HCT116 (cell line): ENCODE data around the gene DIP2A. TPM values are rescaled to one million over a fixed set of nuclear protein-coding genes. Genes with fewer than 3 reads are reported as not detected.

ENCODE experiments used
- ATAC-seq: fragments of 200-7000 bp; cut with Tn5 transposase; 2 replicates; pipeline ENCODE4 v1.9.1; 2020; ENCODE audit warnings: mild to moderate bottlenecking, moderate library complexity
- BruUV-seq: library from RNA; stranded (reverse); fragments of 400-500 nt; replicated peaks from 2 replicates; lab custom pipeline; 2021; lab: Mats Ljungman, UMichigan
- CTCF ChIA-PET: fragments of 300-600 bp; sonication (Branson Sonifier 250); formaldehyde crosslinking; loops from one replicate; lab custom pipeline; 2021; ENCODE audit warnings: antibody characterized with exemption; lab: Charles Lee
- POLR2A ChIA-PET: fragments of 300-600, 350-600 bp; sonication (Branson Sonifier 250); formaldehyde crosslinking; loops from one replicate; lab custom pipeline; 2021; ENCODE audit warnings: antibody characterized with exemption; lab: Charles Lee
- RAD21 ChIA-PET, 2 experiments: fragments of 300-600 bp; sonication (Branson Sonifier 250); formaldehyde crosslinking; loops; one replicate each; lab custom pipeline; 2023; ENCODE audit warnings: low total read pairs in 2 of 2; ENCODE audit not compliant: uncharacterized antibody in 2 of 2, unreplicated experiment in 2 of 2, low non-redundant PET in 1 of 2; lab: Charles Lee
- DNase-seq: peaks from one replicate; pipeline ENCODE4 v3.0.0-alpha.2; 2010; ENCODE audit warnings: low read depth, low spot score
- H2AFZ ChIP-seq: fragments of 200-600 bp; shearing (Covaris generic), sonication (generic); 2 replicates; pipeline ENCODE4 v1.6.1; 2017; ENCODE audit warnings: low read depth, mixed run types, mixed read lengths, antibody characterized with exemption, low read length; ENCODE audit not compliant: poor library complexity, severe bottlenecking
- H3K27ac ChIP-seq: 2 replicates; pipeline ENCODE4 v1.5.1; 2012; ENCODE audit warnings: low read depth, low read length
- H3K27me3 ChIP-seq: fragments of 200-600 bp; sonication (generic); 2 replicates; pipeline ENCODE4 v1.6.1; 2016; ENCODE audit warnings: mixed run types, low read length, mixed read lengths; ENCODE audit not compliant: insufficient read depth
- H3K36me3 ChIP-seq, 2 experiments: fragments of 200-500 bp in 1 of 2; fragments of 200-600 bp in 1 of 2; sonication (Bioruptor generic) in 1 of 2; sonication (generic) in 1 of 2; 2 replicates each; pipeline versions ENCODE4 v1.5.1 to v1.6.1; 2014 to 2016; ENCODE audit warnings: low read length in 2 of 2, inconsistent platforms in 1 of 2, mixed read lengths in 1 of 2, mixed run types in 1 of 2; ENCODE audit not compliant: insufficient read depth in 2 of 2, control insufficient read depth in 1 of 2
- H3K4me1 ChIP-seq, 2 experiments: fragments of 200-600 bp in 1 of 2; sonication (generic) in 1 of 2; 2 replicates each; pipeline versions ENCODE4 v1.5.1 to v1.6.1; 2012 to 2017; ENCODE audit warnings: low read length in 2 of 2, inconsistent platforms in 1 of 2, mild to moderate bottlenecking in 1 of 2, mixed read lengths in 1 of 2, mixed run types in 1 of 2, moderate library complexity in 1 of 2; ENCODE audit not compliant: insufficient read depth in 2 of 2, control insufficient read depth in 1 of 2
- H3K4me2 ChIP-seq: fragments of 200-600 bp; sonication (generic); 2 replicates; pipeline ENCODE4 v1.6.1; 2017; ENCODE audit warnings: mixed run types, low read length, mixed read lengths
- H3K4me3 ChIP-seq, 2 experiments: fragments of 200-600 bp in 1 of 2; sonication (generic) in 1 of 2; replicated peaks in 1 of 2; 2 replicates each; pipeline ENCODE4 v1.5.1; 2011 to 2016; ENCODE audit warnings: low read length in 2 of 2, control low read depth in 1 of 2, low read depth in 1 of 2, mild to moderate bottlenecking in 1 of 2, mixed read lengths in 1 of 2, mixed run types in 1 of 2
- H3K79me2 ChIP-seq: fragments of 200-600 bp; sonication (generic); 2 replicates; pipeline ENCODE4 v1.6.1; 2017; ENCODE audit warnings: mild to moderate bottlenecking, mixed run types, low read length, moderate library complexity, mixed read lengths; ENCODE audit not compliant: insufficient read depth
- H3K9ac ChIP-seq: fragments of 200-600 bp; sonication (generic); 2 replicates; pipeline ENCODE4 v1.6.1; 2016; ENCODE audit warnings: low read length, mixed read lengths
- H3K9me2 ChIP-seq: fragments of 200-600 bp; sonication (generic), shearing (Covaris generic); 2 replicates; pipeline ENCODE4 v1.6.1; 2017; ENCODE audit warnings: mixed run types, mild to moderate bottlenecking, moderate library complexity; ENCODE audit not compliant: insufficient read depth
- H3K9me3 ChIP-seq, 2 experiments: fragments of 200-500 bp in 1 of 2; fragments of 200-600 bp in 1 of 2; sonication (Bioruptor generic) in 1 of 2; sonication (generic) in 1 of 2; 2 replicates each; pipeline ENCODE4 v1.6.1; 2014 to 2017; ENCODE audit warnings: low read length in 2 of 2, mixed read lengths in 2 of 2, inconsistent platforms in 1 of 2, low read depth in 1 of 2, mild to moderate bottlenecking in 1 of 2, mixed run types in 1 of 2, moderate library complexity in 1 of 2; ENCODE audit not compliant: control insufficient read depth in 1 of 2, insufficient read depth in 1 of 2
- H4K20me1 ChIP-seq: fragments of 200-600 bp; sonication (generic), shearing (Covaris generic); 2 replicates; pipeline ENCODE4 v1.6.1; 2017; ENCODE audit warnings: mixed run types, mild to moderate bottlenecking, moderate library complexity; ENCODE audit not compliant: insufficient read depth
- CBX3 ChIP-seq: IDR thresholded peaks from 2 replicates; pipeline ENCODE4 v1.6.1; 2012; ENCODE audit warnings: low read depth
- ELF1 ChIP-seq: IDR thresholded peaks from 2 replicates; pipeline ENCODE4 v1.6.1; 2012; ENCODE audit warnings: low read depth, borderline replicate concordance
- EZH2 ChIP-seq: fragments of 200-600 bp; sonication (generic); IDR thresholded peaks from 2 replicates; pipeline ENCODE4 v1.6.1; 2017; ENCODE audit warnings: antibody characterized with exemption, mixed run types
- EZH2phosphoT487 ChIP-seq: fragments of 200-600 bp; IDR thresholded peaks from 2 replicates; pipeline ENCODE4 v1.6.1; 2018; ENCODE audit warnings: antibody characterized with exemption, borderline replicate concordance
- FOSL1 ChIP-seq: IDR thresholded peaks from 2 replicates; pipeline ENCODE4 v1.6.1; 2012; ENCODE audit warnings: low read depth
- JUND ChIP-seq: IDR thresholded peaks from 2 replicates; pipeline ENCODE4 v1.6.1; 2012
- MAX ChIP-seq: IDR thresholded peaks from 2 replicates; pipeline ENCODE4 v1.6.1; 2012
- POLR2A ChIP-seq: IDR thresholded peaks from 2 replicates; pipeline ENCODE4 v1.7.0; 2011; ENCODE audit warnings: borderline replicate concordance; ENCODE audit not compliant: insufficient read depth, insufficient read length; ENCODE audit errors: extremely low read depth
- POLR2AphosphoS5 ChIP-seq: IDR thresholded peaks from 2 replicates; pipeline ENCODE4 v1.6.1; 2011; ENCODE audit warnings: mild to moderate bottlenecking, low read depth, low read length, moderate library complexity
- RAD21 ChIP-seq: IDR thresholded peaks from 2 replicates; pipeline ENCODE4 v1.6.1; 2012; ENCODE audit warnings: low read depth, mild to moderate bottlenecking
- SP1 ChIP-seq: IDR thresholded peaks from 2 replicates; pipeline ENCODE4 v1.6.1; 2012; ENCODE audit warnings: low read depth
- SRF ChIP-seq: IDR thresholded peaks from 2 replicates; pipeline ENCODE4 v1.6.1; 2012; ENCODE audit warnings: low read depth
- TCF7L2 ChIP-seq: IDR thresholded peaks from 2 replicates; pipeline ENCODE4 v1.7.0; 2011; ENCODE audit warnings: borderline replicate concordance, inconsistent platforms; ENCODE audit not compliant: insufficient read depth, insufficient read length; ENCODE audit errors: extremely low read depth
- YY1 ChIP-seq: IDR thresholded peaks from 2 replicates; pipeline ENCODE4 v1.6.1; 2011; ENCODE audit warnings: low read length, low read depth, moderate library complexity, mild to moderate bottlenecking; ENCODE audit not compliant: insufficient replicate concordance; ENCODE audit errors: extremely low read depth
- ZBTB33 ChIP-seq: IDR thresholded peaks from 2 replicates; pipeline ENCODE4 v1.6.1; 2011; ENCODE audit warnings: mild to moderate bottlenecking, low read length, moderate library complexity; ENCODE audit not compliant: insufficient replicate concordance; ENCODE audit errors: extremely low read depth
- ZFX ChIP-seq: fragments of 450-650 bp; IDR thresholded peaks from 2 replicates; pipeline ENCODE4 v1.6.1; 2017
- ZNF274 ChIP-seq: fragments of 200-500 bp; sonication (Bioruptor generic); IDR thresholded peaks from 2 replicates; pipeline ENCODE4 v1.6.1; 2014; ENCODE audit warnings: mild to moderate bottlenecking, low read depth, low read length, inconsistent platforms
- intact Hi-C: fragments of 100-400 bp; cut with micrococcal nuclease; formaldehyde crosslinking; loops from 2 replicates; pipeline ENCODE4 v1.10.0; 2022
- total RNA-seq: library from RNA; stranded (reverse); gene quantifications from one replicate; pipeline ENCODE4 v1.2.1, GENCODE V29; 2021; ENCODE audit not compliant: unreplicated experiment

Gene DIP2A
- total RNA-seq, 1 experiment from 2014 or later = 39.9 TPM

- Histone ChIP-seq H3K9me2 (no peaks in the 10 kb centered on the region), H3K4me2 (no peak overlapping the region), H4K20me1 (no peaks in the 10 kb centered on the region), H3K4me1 (no peaks in the 10 kb centered on the region), H3K9ac (no peak overlapping the region), H3K4me3 (no peak overlapping the region), H3K27ac (no peak overlapping the region), H2AFZ (no peak overlapping the region), H3K79me2 (no peaks in the 10 kb centered on the region), H3K27me3 (no peaks in the 10 kb centered on the region), H3K36me3 (peaks cover 2 to 6% of the 10 kb centered on the region in 2 experiments; a peak in 2 of 4 replicates), H3K9me3 (no peaks in the 10 kb centered on the region)
- ATAC-seq (no peak), DNase-seq (no peak)
- ChIA-PET POLR2A (no interaction called here), CTCF (no interaction called here), RAD21 (no interaction called here)
- intact Hi-C loops = no loop called here
- no TSS peak for BruUV-seq
- TF ChIP-seq EZH2 (no peak), JUND (no peak), SRF (no peak), YY1 (no peak), CBX3 (no peak), EZH2phosphoT487 (no peak), POLR2AphosphoS5 (no peak), RAD21 (no peak), FOSL1 (no peak), ZNF274 (no peak)
Observed at GRCh38 chr21:46409641-46410406, 48.9 kb upstream of the DIP2A start.

- ChIA-PET RAD21 (no interaction called here), CTCF (no interaction called here), POLR2A (no interaction called here)
- no peaks in the 10 kb centered on the region for H3K79me2 ChIP-seq
- H3K4me2 ChIP-seq = no peak overlapping the region
- no peak overlapping the region for H2AFZ ChIP-seq
- BruUV-seq = no TSS peak
- peaks cover 0 to 6% of the 10 kb centered on the region in 2 experiments; a peak in 2 of 4 replicates for H3K36me3 ChIP-seq
- H3K4me3 ChIP-seq = no peak overlapping the region
- no peak overlapping the region for H3K27ac ChIP-seq
- intact Hi-C loops = no loop called here
- ATAC-seq = no peak
- no peaks in the 10 kb centered on the region for H3K9me3 ChIP-seq
- no peak overlapping the region for H3K9ac ChIP-seq
- no peaks in the 10 kb centered on the region for H3K9me2 ChIP-seq
- no peaks in the 10 kb centered on the region for H3K4me1 ChIP-seq
- H3K27me3 ChIP-seq = no peaks in the 10 kb centered on the region
- H4K20me1 ChIP-seq = no peaks in the 10 kb centered on the region
- no peak for DNase-seq
- TF ChIP-seq POLR2AphosphoS5 (no peak), ZBTB33 (no peak), ELF1 (no peak), EZH2 (no peak), SRF (no peak), FOSL1 (no peak), JUND (no peak), ZFX (no peak), TCF7L2 (no peak), YY1 (no peak), POLR2A (no peak), MAX (no peak), SP1 (no peak)
Observed at GRCh38 chr21:46410516-46410915, 48.2 kb upstream of the DIP2A start.
